HG03558 (cell line): ENCODE data around the gene CCNI.
A peak's percentile ranks its signal among the peaks of the same experiment; 100 is the strongest.
"Not testable (repeated sequence)": the region's sequence is repeated elsewhere in the genome, so short reads cannot be mapped to it uniquely, and the experiment has no call there.

Experiments
- ATAC-seq: cut with Tn5 transposase; IDR thresholded peaks from one replicate; pipeline ENCODE4 v1.9.1; 2021; ENCODE audit warnings: moderate number of reproducible peaks; ENCODE audit not compliant: unreplicated experiment; ENCODE audit errors: extremely low read depth

Gene CCNI, protein sequence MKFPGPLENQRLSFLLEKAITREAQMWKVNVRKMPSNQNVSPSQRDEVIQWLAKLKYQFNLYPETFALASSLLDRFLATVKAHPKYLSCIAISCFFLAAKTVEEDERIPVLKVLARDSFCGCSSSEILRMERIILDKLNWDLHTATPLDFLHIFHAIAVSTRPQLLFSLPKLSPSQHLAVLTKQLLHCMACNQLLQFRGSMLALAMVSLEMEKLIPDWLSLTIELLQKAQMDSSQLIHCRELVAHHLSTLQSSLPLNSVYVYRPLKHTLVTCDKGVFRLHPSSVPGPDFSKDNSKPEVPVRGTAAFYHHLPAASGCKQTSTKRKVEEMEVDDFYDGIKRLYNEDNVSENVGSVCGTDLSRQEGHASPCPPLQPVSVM

GRCh38 chr4:77075869-77076799, at the start of gene CCNI:
CCNI (minus strand) TSS chr4:77075989; CDS start chr4:77066362, 9,627 bp downstream.
- ATAC-seq = peak; percentile 42

GRCh38 chr4:77124576-77124975, 48.8 kb upstream of the CCNI start:
- no peak for ATAC-seq

- ATAC-seq = no peak
These were observed 47.6 kb upstream of the CCNI start for GRCh38 chr4:77123411-77123810.

GRCh38 chr4:77122656-77123055, 46.9 kb upstream of the CCNI start:
- ATAC-seq = no peak

- ATAC-seq = no peak
These were observed 46.0 kb upstream of the CCNI start for GRCh38 chr4:77121736-77122240.

DNA sequence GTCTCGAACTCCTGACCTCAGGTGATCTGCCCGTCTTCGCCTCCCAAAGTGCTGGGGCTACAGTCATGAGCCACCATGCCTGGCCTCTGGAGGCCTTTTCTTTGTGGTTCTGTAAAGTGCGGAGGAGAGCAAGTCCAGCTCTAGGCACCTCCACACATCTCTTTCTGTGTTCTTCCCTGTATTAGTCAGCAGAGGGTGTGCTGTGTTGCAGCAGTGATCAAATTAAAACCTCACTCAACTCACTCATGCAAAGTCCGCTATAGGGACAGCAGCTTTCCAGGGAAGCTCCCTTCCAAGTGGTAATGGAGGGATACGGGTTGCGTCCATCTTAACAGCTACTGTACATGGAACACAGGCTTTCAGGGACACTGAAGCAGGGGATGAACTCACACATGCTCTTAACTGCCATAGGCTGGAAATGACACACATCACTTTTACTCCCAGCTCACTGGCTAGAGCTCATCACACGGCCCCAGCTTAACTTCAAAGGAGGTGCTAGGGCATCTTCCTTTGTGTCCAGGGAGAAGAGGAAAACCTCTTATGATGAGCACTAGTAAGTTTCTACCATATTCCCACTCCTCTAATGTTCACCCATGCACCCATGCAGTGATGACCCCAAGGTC, 45.2 kb upstream of the CCNI start:
- no peak for ATAC-seq

DNA sequence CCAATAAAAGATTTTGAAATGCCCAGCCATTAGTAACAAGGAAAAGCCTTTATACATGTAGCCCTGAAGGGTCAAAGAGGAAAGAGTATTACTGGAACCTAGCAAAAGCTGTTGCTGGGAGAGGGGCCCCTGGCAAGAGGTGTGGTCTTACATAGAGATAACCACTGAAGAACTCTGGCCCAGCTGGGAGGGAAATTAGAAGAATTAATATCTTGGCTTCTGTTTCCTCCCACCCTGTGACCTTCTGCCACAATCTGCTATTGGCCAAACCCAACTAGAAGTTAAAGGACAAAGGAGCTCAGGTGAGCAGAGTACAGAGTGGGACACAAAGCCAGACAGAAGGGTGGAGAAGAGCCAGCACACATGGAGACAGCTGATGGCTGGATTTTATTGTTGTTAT, 41.9 kb upstream of the CCNI start:
- no peak for ATAC-seq

- ATAC-seq = no peak
These were observed 37.3 kb upstream of the CCNI start for GRCh38 chr4:77113069-77113468.

DNA sequence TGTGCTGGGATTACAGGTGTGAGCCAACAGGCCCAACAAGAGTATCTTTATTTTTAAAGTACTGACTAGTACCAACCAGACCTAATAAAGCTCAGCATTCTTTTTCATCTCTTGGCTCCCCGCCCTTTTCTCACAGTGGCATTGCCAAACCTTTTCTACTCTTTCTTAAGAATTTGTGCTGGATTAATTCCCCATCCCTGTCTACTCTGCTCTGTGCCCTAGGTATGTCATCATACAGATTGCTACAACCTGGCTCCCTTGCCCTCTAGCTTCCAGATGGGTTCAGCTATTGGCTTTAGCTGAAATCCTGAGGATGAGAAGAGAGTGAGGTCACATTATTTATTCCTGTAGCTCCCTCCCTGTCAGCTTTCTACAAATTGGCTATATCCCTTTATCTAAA, 34.9 kb upstream of the CCNI start:
- no peak for ATAC-seq

- no peak for ATAC-seq
These were observed 29.2 kb upstream of the CCNI start for GRCh38 chr4:77104791-77105540.

DNA sequence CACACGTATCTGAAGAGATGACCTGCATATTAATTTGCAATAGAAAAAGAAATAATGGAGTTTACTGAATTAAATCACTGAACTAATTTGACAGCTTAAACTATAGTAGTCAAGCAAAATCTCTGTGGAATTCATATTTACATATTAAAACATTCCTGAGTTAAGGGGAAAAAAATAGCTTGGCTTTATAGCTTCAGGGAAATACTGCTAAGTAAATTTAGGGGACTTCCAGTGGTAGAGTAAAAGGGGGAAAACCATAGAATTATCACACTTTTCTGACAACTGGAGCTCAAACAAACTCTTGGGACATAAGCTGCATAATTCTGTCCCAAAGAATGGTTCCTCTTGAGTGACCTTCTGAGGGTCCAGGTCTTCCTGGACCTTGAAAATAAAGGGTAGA, 28.6 kb upstream of the CCNI start:
- ATAC-seq = no peak

- no peak for ATAC-seq
These were observed 24.4 kb upstream of the CCNI start for GRCh38 chr4:77100234-77100633.

DNA sequence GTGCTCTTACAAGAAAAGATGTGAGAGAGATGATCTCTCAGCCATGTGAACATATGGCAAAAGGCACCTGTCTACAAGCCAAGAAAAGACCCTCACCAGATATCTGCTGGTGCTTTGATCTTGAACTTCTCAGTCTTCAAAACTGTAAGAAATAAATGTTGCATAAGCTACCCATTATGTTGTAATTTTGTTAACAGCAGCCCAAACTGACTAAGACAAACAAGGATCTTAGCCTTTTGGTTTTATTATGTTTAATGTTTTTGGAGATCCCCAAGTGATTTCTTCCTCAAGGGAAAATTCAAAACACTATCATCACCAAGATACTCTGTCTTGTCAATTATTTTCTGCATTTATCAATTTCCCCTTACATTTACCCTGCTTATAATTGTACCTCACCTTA, 21.8 kb upstream of the CCNI start:
- no peak for ATAC-seq

DNA sequence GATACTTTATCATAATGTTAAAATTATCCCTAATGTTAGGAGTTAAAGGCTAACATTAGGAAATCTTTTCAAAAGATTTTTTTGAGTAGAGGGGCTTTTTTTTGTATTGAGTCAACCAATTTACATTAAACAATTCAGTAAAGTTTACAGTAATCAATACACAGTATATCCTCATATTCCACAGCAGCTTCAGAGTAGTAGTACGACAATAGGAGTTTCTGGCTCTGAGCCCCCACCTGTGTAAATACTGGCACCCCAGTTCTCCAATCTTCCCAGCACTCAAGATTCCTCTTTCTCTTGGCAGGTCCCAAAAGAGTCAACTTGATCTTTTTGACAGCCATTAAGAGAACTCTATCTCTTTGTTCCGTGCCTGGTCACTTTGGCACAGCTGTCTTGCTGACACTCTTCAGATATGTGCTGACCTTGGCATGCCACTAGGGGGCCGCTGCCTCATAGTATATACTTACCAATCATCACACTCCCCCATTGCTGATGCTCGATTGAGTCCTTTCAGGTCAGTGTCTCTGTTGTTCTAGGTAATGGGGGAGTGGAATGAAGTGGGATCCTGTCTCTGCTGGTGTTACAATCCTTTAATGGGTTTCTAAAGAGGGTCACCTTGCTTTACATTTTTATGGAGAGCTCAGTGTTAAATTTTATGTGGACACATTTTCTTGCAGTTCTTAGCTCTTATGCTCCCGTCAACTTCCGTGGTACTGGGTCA, 19.5 kb upstream of the CCNI start:
- ATAC-seq = peak; percentile 89

DNA sequence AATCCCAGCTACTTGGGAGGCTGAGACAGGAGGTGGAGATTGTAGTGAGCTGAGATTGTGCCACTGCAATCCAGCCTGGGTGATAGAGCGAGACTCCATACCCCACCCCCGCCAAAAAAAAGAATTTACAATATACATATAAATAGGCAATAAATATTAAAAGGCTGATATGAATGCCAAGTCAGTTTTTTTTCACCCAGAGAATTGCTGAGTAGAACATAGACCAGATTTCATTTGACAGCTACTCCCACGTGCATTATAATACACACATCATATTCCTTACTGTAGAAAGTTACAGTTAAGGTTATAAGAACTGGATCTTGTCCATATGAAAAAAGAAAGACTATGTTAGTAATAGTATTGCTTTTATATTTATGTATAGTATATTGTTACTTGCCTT, 18.7 kb upstream of the CCNI start:
- no peak for ATAC-seq

DNA sequence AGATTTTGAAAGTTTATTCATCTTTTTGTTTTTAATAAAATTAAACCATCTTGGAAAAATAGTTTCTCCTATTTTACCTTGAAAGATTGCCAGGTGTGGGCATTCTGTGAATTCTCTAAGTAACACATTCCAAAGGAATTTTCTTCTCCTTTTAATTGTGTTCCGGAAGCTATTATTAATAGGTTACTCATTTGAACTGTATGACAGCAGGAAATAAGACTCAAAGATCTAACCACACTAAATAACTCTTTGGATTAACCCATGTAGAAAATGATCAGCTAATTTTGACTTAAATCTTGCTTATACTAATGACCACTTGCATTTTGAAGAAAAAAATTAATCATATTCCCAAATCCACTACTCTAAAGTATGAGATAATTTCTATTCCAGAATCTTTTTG, 17.6 kb upstream of the CCNI start:
- ATAC-seq = no peak

DNA sequence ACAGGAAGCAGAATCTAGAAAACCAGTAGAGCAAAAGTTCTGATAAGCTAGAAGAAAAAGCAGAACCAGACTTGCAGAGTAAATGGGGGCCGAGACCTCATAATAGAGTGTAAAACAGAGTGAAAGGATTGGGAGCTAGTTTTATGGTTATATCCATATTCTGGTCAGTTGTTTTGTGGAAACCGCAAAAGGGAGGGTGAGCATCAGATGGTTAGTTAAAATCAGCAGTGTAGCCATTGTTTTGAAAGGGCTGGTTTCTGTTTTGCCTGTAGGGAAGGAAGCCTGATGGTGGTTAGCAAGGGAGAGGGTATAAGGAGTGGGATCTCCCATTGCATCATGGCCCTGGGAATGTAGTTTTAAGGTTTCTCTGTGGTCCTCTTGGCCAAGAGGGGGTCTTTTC, 17.2 kb upstream of the CCNI start:
- ATAC-seq = no peak

GRCh38 chr4:77089866-77090265, 14.1 kb upstream of the CCNI start:
- no peak for ATAC-seq

GRCh38 chr4:77087027-77087426, 11.2 kb upstream of the CCNI start:
- ATAC-seq = not testable (repeated sequence)
